Ishikawa (cell line): ENCODE data around the gene RHNO1.

Source experiments
- CEBPB ChIP-seq: IDR thresholded peaks from 2 replicates; pipeline ENCODE4 v1.6.1; 2012
- FOXM1 ChIP-seq: IDR thresholded peaks from 2 replicates; pipeline ENCODE4 v1.6.1; 2012; ENCODE audit warnings: low read depth, borderline replicate concordance
- YY1 ChIP-seq: IDR thresholded peaks from 2 replicates; pipeline ENCODE4 v1.6.1; 2012; ENCODE audit warnings: low read depth
- TF ChIP-seq, protein P1 (sequence below): IDR thresholded peaks from 2 replicates; pipeline ENCODE4 v1.6.1; 2012; ENCODE audit warnings: low read depth, mild to moderate bottlenecking

DNA sequence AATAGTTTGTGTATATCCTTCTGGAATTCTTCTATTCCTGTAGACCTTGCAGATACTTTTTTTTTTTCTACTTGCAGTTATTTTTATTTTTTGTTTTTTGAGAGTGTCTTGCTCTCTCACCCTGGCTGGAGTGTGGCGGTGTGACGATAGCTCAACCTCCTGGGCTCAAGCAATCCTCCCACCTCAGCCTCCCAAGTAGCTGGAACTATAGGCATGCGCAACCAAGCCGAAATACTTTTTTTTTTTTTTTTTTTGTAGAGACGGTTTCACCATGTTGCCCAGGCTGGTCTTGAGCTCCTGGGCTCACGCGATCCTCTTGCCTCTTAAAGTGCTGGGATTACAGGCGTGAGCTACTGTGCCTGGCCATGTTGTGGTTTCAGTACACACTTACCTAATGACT, 23.6 kb downstream of the RHNO1 start:
- TF ChIP-seq FOXM1 (no peak), YY1 (no peak), CEBPB (no peak)
- TF ChIP-seq, protein P1, sequence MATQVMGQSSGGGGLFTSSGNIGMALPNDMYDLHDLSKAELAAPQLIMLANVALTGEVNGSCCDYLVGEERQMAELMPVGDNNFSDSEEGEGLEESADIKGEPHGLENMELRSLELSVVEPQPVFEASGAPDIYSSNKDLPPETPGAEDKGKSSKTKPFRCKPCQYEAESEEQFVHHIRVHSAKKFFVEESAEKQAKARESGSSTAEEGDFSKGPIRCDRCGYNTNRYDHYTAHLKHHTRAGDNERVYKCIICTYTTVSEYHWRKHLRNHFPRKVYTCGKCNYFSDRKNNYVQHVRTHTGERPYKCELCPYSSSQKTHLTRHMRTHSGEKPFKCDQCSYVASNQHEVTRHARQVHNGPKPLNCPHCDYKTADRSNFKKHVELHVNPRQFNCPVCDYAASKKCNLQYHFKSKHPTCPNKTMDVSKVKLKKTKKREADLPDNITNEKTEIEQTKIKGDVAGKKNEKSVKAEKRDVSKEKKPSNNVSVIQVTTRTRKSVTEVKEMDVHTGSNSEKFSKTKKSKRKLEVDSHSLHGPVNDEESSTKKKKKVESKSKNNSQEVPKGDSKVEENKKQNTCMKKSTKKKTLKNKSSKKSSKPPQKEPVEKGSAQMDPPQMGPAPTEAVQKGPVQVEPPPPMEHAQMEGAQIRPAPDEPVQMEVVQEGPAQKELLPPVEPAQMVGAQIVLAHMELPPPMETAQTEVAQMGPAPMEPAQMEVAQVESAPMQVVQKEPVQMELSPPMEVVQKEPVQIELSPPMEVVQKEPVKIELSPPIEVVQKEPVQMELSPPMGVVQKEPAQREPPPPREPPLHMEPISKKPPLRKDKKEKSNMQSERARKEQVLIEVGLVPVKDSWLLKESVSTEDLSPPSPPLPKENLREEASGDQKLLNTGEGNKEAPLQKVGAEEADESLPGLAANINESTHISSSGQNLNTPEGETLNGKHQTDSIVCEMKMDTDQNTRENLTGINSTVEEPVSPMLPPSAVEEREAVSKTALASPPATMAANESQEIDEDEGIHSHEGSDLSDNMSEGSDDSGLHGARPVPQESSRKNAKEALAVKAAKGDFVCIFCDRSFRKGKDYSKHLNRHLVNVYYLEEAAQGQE, result no peak
